ENCODE measurements around the gene SUMO4.

Gene SUMO4

GRCh38 chr6:149371154-149371553, 28.9 kb upstream of the SUMO4 start:
- DNase-seq (ENCODE audit: low read depth): no peak
- H3K4me3 ChIP-seq (ENCODE audit: low read depth, low read length): no peak overlapping the region
- no peak for TF ChIP-seq CTCF (IDR thresholded peaks at IDR 0.05; ENCODE audit: insufficient read depth, low read depth, low read length, missing control alignments)

- no peak for TF ChIP-seq CTCF (IDR thresholded peaks at IDR 0.05; ENCODE audit: insufficient read depth, low read depth, low read length, missing control alignments)
- no peak for DNase-seq (ENCODE audit: low read depth)
- no peak overlapping the region for H3K4me3 ChIP-seq (ENCODE audit: low read depth, low read length)
These were observed 28.0 kb upstream of the SUMO4 start for GRCh38 chr6:149372062-149372461.

- TF ChIP-seq CTCF (IDR thresholded peaks at IDR 0.05; ENCODE audit: insufficient read depth, low read depth, low read length, missing control alignments): no peak
- DNase-seq (ENCODE audit: low read depth): no peak
- no peak overlapping the region for H3K4me3 ChIP-seq (ENCODE audit: low read depth, low read length)
These were observed 26.6 kb upstream of the SUMO4 start for GRCh38 chr6:149373511-149373910.

GRCh38 chr6:149379977-149380376, 20.1 kb upstream of the SUMO4 start:
- no peak for DNase-seq (ENCODE audit: low read depth)
- no peak overlapping the region for H3K4me3 ChIP-seq (ENCODE audit: low read depth, low read length)
- TF ChIP-seq CTCF (IDR thresholded peaks at IDR 0.05; ENCODE audit: insufficient read depth, low read depth, low read length, missing control alignments): no peak

- no peak for TF ChIP-seq CTCF (IDR thresholded peaks at IDR 0.05; ENCODE audit: insufficient read depth, low read depth, low read length, missing control alignments)
- DNase-seq (ENCODE audit: low read depth): no peak
- no peak overlapping the region for H3K4me3 ChIP-seq (ENCODE audit: low read depth, low read length)
These were observed 19.5 kb upstream of the SUMO4 start for GRCh38 chr6:149380523-149380922.

GRCh38 chr6:149383371-149383770, 16.7 kb upstream of the SUMO4 start:
- no peak for TF ChIP-seq CTCF (IDR thresholded peaks at IDR 0.05; ENCODE audit: insufficient read depth, low read depth, low read length, missing control alignments)
- no peak overlapping the region for H3K4me3 ChIP-seq (ENCODE audit: low read depth, low read length)
- DNase-seq (ENCODE audit: low read depth): no peak

GRCh38 chr6:149384464-149384863, 15.6 kb upstream of the SUMO4 start:
- no peak for TF ChIP-seq CTCF (IDR thresholded peaks at IDR 0.05; ENCODE audit: insufficient read depth, low read depth, low read length, missing control alignments)
- no peak overlapping the region for H3K4me3 ChIP-seq (ENCODE audit: low read depth, low read length)
- DNase-seq (ENCODE audit: low read depth): no peak

All from GM12865 (cell line).